ENCODE measurements around the gene PLP1. TPM values are rescaled to one million over a fixed set of nuclear protein-coding genes. Genes with fewer than 3 reads are reported as not detected.
"Not testable (repeated sequence)": the region's sequence is repeated elsewhere in the genome, so short reads cannot be mapped to it uniquely, and the experiment has no call there.

The PLP1 gene
- polyA plus RNA-seq (2012; ENCODE audit: insufficient read depth, insufficient read length): not detected

- no peak for DNase-seq (ENCODE audit: low read depth, low spot score)
- H3K4me3 ChIP-seq (ENCODE audit: low read length): no peak within 1 kb of the TSS
Measured at GRCh38 chrX:103776546-103776945, at the start of gene PLP1. Gene PLP1, plus strand, starts transcription at chrX:103776840. Its CDS starts 156 bp downstream, at chrX:103776996.

GRCh38 chrX:103727115-103727514, 49.5 kb upstream of the PLP1 start:
- H3K4me3 ChIP-seq (ENCODE audit: low read length): no peak overlapping the region
- no peak for DNase-seq (ENCODE audit: low read depth, low spot score)

- no peak for DNase-seq (ENCODE audit: low read depth, low spot score)
- no peak overlapping the region for H3K4me3 ChIP-seq (ENCODE audit: low read length)
Measured at GRCh38 chrX:103729015-103729414, 47.6 kb upstream of the PLP1 start.

GRCh38 chrX:103730147-103730795, 46.4 kb upstream of the PLP1 start:
- H3K4me3 ChIP-seq (ENCODE audit: low read length): no peak overlapping the region
- no peak for DNase-seq (ENCODE audit: low read depth, low spot score)

GRCh38 chrX:103730796-103731493, 45.7 kb upstream of the PLP1 start:
- H3K4me3 ChIP-seq (ENCODE audit: low read length): no peak overlapping the region
- DNase-seq (ENCODE audit: low read depth, low spot score): no peak

GRCh38 chrX:103733017-103733416, 43.6 kb upstream of the PLP1 start:
- DNase-seq (ENCODE audit: low read depth, low spot score): no peak
- no peak overlapping the region for H3K4me3 ChIP-seq (ENCODE audit: low read length)

- no peak for DNase-seq (ENCODE audit: low read depth, low spot score)
Measured at GRCh38 chrX:103734125-103734760, 42.4 kb upstream of the PLP1 start.

GRCh38 chrX:103737696-103738095, 38.9 kb upstream of the PLP1 start:
- H3K4me3 ChIP-seq (ENCODE audit: low read length): no peak overlapping the region
- DNase-seq (ENCODE audit: low read depth, low spot score): no peak

More at GRCh38 chrX:103734125-103734760, 42.4 kb upstream of the PLP1 start:
- H3K4me3 ChIP-seq (ENCODE audit: low read length): no peak overlapping the region

- no peak for DNase-seq (ENCODE audit: low read depth, low spot score)
- no peak overlapping the region for H3K4me3 ChIP-seq (ENCODE audit: low read length)
Measured at GRCh38 chrX:103739421-103739820, 37.2 kb upstream of the PLP1 start.

- no peak overlapping the region for H3K4me3 ChIP-seq (ENCODE audit: low read length)
- DNase-seq (ENCODE audit: low read depth, low spot score): no peak
Measured at GRCh38 chrX:103741879-103742278, 34.8 kb upstream of the PLP1 start.

- DNase-seq (ENCODE audit: low read depth, low spot score): no peak
- H3K4me3 ChIP-seq (ENCODE audit: low read length): no peak overlapping the region
Measured at GRCh38 chrX:103742339-103742738, 34.3 kb upstream of the PLP1 start.

- no peak overlapping the region for H3K4me3 ChIP-seq (ENCODE audit: low read length)
- no peak for DNase-seq (ENCODE audit: low read depth, low spot score)
Measured at GRCh38 chrX:103747163-103747562, 29.5 kb upstream of the PLP1 start.

- no peak overlapping the region for H3K4me3 ChIP-seq (ENCODE audit: low read length)
- DNase-seq (ENCODE audit: low read depth, low spot score): no peak
Measured at GRCh38 chrX:103754401-103754800, 22.2 kb upstream of the PLP1 start.

GRCh38 chrX:103756736-103757135, 19.9 kb upstream of the PLP1 start:
- H3K4me3 ChIP-seq (ENCODE audit: low read length): no peak overlapping the region
- peak; percentile 58 for DNase-seq (ENCODE audit: low read depth, low spot score)

GRCh38 chrX:103758555-103758954, 18.1 kb upstream of the PLP1 start:
- no peak for DNase-seq (ENCODE audit: low read depth, low spot score)

GRCh38 chrX:103763541-103763940, 13.1 kb upstream of the PLP1 start:
- H3K4me3 ChIP-seq (ENCODE audit: low read length); DNase-seq (ENCODE audit: low read depth, low spot score): not testable (repeated sequence)

More at GRCh38 chrX:103758555-103758954, 18.1 kb upstream of the PLP1 start:
- H3K4me3 ChIP-seq (ENCODE audit: low read length): no peak overlapping the region

GRCh38 chrX:103766813-103767555, 9.7 kb upstream of the PLP1 start:
- DNase-seq (ENCODE audit: low read depth, low spot score); H3K4me3 ChIP-seq (ENCODE audit: low read length): not testable (repeated sequence)

GRCh38 chrX:103773445-103773844, 3.2 kb upstream of the PLP1 start:
- no peak overlapping the region for H3K4me3 ChIP-seq (ENCODE audit: low read length)
- DNase-seq (ENCODE audit: low read depth, low spot score): no peak

GRCh38 chrX:103774070-103774642, 2.5 kb upstream of the PLP1 start:
- DNase-seq (ENCODE audit: low read depth, low spot score): peak; percentile 1
- no peak overlapping the region for H3K4me3 ChIP-seq (ENCODE audit: low read length)

All from Jurkat, Clone E6-1 (cell line).